BLaER1 treated with 17β-estradiol and CSF1 and Interleukin-3, amounts not matched to agents 10 nM and 100 nM (cell line): Measurements from ENCODE around the gene POFUT1.

ENCODE experiments used
- H3K27ac ChIP-seq, 11 experiments: shearing (Covaris generic); formaldehyde crosslinking; 2 replicates each; pipeline ENCODE4 v1.8.1; 2022
- H3K27me3 ChIP-seq, 11 experiments: shearing (Covaris generic); formaldehyde crosslinking; 2 replicates each; pipeline ENCODE4 v1.8.1; 2022
- H3K36me3 ChIP-seq, 11 experiments: shearing (Covaris generic); formaldehyde crosslinking; 2 replicates each; pipeline ENCODE4 v1.8.1; 2022
- H3K4me1 ChIP-seq, 10 experiments: shearing (Covaris generic); formaldehyde crosslinking; 2 replicates each; pipeline ENCODE4 v1.8.1; 2022
- H3K4me2 ChIP-seq, 11 experiments: shearing (Covaris generic); formaldehyde crosslinking; 2 replicates each; pipeline ENCODE4 v1.8.1; 2022
- H3K4me3 ChIP-seq, 10 experiments: shearing (Covaris generic); formaldehyde crosslinking; 2 replicates each; pipeline ENCODE4 v1.8.1; 2022
- H3K9ac ChIP-seq, 11 experiments: shearing (Covaris generic); formaldehyde crosslinking; 2 replicates each; pipeline ENCODE4 v1.8.1; 2022
- H3K9me3 ChIP-seq, 11 experiments: shearing (Covaris generic); formaldehyde crosslinking; replicated peaks in 1 of 11; 2 replicates each; pipeline ENCODE4 v1.8.1; 2022
- H4K20me1 ChIP-seq, 11 experiments: shearing (Covaris generic); formaldehyde crosslinking; 2 replicates each; pipeline ENCODE4 v1.8.1; 2022
- Cebpa-rat ChIP-seq, 11 experiments: shearing (Covaris generic); IDR thresholded peaks; 2 replicates each; pipeline ENCODE4 v1.8.1; 2022

The POFUT1 gene

DNA sequence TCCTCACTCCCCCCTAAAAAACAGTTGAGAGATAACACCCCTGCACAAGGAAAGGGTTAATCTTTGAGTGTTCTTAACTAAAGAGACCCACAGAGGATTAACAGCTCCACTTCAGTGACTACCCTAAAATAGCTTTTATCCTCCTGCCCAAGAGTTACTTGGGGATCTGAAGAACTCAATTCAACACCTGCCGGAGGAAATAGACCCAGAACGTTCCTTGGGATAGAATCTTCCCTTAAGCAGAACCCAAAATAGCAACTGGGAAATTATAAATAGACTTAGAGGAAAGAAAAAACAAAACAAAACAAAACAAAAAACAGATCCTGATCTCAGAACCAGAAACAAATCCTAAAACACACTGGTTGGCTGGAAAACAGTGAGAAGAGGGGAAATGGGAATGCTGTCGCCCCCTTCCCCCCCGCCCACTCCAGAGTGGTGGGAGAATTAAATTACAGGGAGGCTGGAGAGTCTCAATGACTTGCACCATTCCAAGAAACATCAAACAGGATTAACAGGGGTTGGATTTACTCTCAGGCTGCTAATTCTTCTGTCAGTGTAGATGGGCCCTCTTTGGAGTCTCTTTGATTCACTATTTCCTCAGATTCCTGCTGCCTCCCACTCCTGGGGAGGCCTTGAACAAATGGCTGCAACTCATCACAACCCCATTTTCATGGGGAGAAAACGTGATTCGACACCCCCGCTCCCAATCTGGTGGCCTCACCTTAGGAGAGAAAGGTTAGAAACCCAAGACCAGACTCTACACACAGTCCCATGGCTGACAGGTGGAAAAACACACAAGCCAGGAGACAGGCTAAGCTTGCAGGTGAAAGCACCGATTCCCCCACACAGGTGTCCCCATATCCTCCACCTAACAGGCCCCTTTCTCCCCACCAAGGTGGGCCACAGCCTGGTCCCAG, 1.6 kb upstream of the POFUT1 start:
- H3K4me2 ChIP-seq, result peak overlapping the region; percentile 94 to 99 (median 98)
- TF ChIP-seq Cebpa-rat (IDR thresholded peaks at IDR 0.05), result no peak
- peaks cover 35 to 58% (median 52%) of the 10 kb centered on the region in 11 experiments for H3K36me3 ChIP-seq
- H3K27ac ChIP-seq, result peak overlapping the region; percentile 89 to 98 (median 96)
- H3K9me3 ChIP-seq, result no peaks in the 10 kb centered on the region
- peak overlapping the region; percentile 90 to 100 (median 98) for H3K9ac ChIP-seq
- peak overlapping the region; percentile 92 to 100 (median 98) for H3K4me3 ChIP-seq
- peaks cover 39 to 62% (median 59%) of the 10 kb centered on the region in 11 experiments for H4K20me1 ChIP-seq
- no peaks in the 10 kb centered on the region for H3K27me3 ChIP-seq
- peaks cover 51 to 85% (median 62%) of the 10 kb centered on the region in 10 experiments for H3K4me1 ChIP-seq

DNA sequence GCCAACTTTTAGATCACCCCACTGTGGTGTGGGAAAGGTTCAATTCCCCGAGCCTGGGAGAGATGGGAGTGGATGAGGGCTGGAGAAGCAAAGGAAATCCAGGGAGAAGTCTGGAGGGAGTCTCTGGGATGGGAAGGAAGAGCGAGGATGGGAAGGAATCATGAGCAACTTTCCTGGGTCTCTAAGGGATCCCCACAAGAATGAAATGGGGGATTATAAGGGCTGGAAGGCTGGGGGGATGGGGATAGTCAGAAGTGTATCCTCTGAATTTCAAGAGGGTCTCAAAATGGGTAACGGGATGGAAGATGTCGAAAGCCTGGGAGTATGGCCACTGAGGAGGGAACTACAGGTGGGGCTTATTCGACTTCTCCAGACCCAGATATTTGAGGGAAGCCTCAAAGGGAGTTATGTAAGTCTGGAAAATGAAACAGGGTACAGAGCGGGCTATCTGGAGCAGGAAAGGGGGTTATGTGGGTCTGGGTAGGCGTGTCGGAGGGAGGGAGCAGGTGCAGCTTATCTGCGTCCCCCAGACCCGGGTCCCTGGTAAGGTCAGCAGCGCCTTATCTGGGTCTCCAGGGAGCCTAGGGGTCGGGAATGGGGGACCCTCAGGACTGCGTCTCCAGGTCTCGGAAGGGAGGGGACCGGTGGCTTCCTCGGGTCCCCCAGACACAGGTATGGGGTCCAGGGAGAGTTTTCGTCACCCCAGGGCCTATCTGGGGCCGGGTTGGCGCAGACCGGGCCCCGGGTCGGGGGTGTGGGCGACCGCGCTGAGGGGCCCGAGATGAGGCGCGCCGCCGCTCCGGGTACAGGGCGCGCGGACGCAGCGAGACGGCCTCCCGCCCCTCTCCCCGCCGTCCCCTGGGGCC, 687 bp upstream of the POFUT1 start:
- H3K9ac ChIP-seq, result peak overlapping the region; percentile 90 to 100 (median 98)
- H3K4me1 ChIP-seq, result peaks cover 51 to 82% (median 62%) of the 10 kb centered on the region in 10 experiments
- peak overlapping the region; percentile 94 to 99 (median 98) for H3K4me2 ChIP-seq
- peak overlapping the region; percentile 92 to 100 (median 98) for H3K4me3 ChIP-seq
- TF ChIP-seq Cebpa-rat (IDR thresholded peaks at IDR 0.05), result no peak
- no peaks in the 10 kb centered on the region for H3K9me3 ChIP-seq
- peaks cover 35 to 58% (median 52%) of the 10 kb centered on the region in 11 experiments for H3K36me3 ChIP-seq
- H3K27me3 ChIP-seq, result no peaks in the 10 kb centered on the region
- peak overlapping the region; percentile 89 to 98 (median 96) for H3K27ac ChIP-seq
- peaks cover 30 to 54% (median 51%) of the 10 kb centered on the region in 11 experiments for H4K20me1 ChIP-seq

DNA sequence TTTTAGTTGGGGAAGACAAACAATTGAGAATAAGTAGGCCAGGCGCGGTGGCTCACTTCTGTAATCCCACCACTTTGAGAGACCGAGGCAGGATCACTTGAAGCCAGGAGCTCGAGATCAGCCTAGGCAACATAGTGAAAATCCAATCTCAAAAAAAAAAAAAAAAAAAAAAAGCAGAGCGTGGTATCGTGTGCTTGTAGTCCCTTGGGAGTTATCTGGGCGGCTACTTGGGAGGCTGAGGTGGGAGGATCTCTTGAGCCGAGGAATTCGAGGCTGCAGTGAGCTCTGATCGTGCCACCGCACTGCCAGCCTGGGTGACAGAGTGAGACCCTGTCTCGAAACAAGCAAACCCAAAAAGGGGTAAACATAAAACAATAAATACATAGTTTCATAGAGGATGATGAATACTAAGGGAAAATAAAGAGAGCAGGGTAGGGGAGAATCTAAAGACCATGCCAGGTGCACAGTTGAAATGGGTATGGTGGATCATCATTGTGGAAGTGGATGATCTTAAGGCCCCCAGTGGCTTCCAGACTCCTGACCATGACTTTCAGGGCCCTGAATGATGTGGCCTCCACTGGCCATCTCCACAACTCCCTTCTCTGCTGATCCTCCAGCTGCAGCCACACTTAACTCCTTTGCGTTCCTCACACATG, 947 bp downstream of the POFUT1 start:
- H3K36me3 ChIP-seq, result peaks cover 36 to 58% (median 50%) of the 10 kb centered on the region in 11 experiments
- peaks cover 14 to 38% (median 35%) of the 10 kb centered on the region in 11 experiments; a peak in 20 of 22 replicates for H4K20me1 ChIP-seq
- no peak for TF ChIP-seq Cebpa-rat (IDR thresholded peaks at IDR 0.05)
- peak overlapping the region; percentile 76 to 99 (median 90) for H3K4me2 ChIP-seq
- H3K4me1 ChIP-seq, result peaks cover 44 to 68% (median 52%) of the 10 kb centered on the region in 10 experiments
- peak overlapping the region; percentile 89 to 98 (median 96); a peak in 21 of 22 replicates for H3K27ac ChIP-seq
- peak overlapping the region; percentile 90 to 100 (median 98) for H3K9ac ChIP-seq
- H3K27me3 ChIP-seq, result no peaks in the 10 kb centered on the region
- H3K9me3 ChIP-seq, result no peaks in the 10 kb centered on the region
- H3K4me3 ChIP-seq, result peak overlapping the region; percentile 92 to 100 (median 98)

DNA sequence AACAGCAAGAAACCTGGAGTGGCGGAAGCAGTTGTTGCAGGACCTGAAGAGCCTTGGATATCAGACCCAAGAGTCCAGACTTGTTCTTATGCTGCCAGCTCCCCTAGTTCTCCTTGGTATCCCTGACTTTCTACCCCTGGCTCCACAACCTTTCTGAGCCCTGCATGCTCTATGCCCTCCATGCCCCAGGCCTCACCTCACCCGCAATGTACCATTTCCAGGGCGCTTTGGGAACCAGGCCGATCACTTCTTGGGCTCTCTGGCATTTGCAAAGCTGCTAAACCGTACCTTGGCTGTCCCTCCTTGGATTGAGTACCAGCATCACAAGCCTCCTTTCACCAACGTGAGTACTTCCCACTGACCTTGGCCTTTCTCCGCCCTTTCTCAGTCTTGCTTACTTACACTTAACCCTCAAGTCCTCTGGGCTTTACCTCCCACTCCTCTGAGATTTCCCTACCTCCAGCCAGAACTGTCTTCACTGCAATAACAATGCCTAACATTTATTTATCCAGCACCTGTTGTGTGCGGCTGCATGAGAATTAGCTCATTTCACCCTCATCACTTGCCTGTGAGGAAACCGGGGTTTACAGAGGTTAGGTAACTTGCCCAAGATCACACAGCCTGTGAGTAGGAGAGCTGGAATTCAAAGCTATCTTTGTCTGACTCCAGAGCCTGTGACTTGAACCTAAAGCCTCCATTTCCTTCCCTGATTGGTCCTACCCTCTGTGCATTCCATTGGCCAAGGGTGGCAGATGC, 2.3 kb downstream of the POFUT1 start:
- TF ChIP-seq Cebpa-rat (IDR thresholded peaks at IDR 0.05), result no peak
- Histone ChIP-seq H3K4me2 (peak overlapping the region in 6 of 11 experiments; percentile 83 to 99 (median 92); a peak in 7 of 22 replicates), H3K4me1 (peaks cover 30 to 54% (median 38%) of the 10 kb centered on the region in 10 experiments), H3K36me3 (peaks cover 45 to 61% (median 55%) of the 10 kb centered on the region in 11 experiments), H3K27me3 (no peaks in the 10 kb centered on the region), H3K4me3 (no peak overlapping the region), H3K9ac (peak overlapping the region in 7 of 11 experiments; percentile 16 to 100 (median 30); a peak in 6 of 22 replicates), H3K27ac (no peak overlapping the region), H3K9me3 (no peaks in the 10 kb centered on the region), H4K20me1 (peaks cover under 1 to 26% (median 21%) of the 10 kb centered on the region in 11 experiments; a peak in 18 of 22 replicates)

DNA sequence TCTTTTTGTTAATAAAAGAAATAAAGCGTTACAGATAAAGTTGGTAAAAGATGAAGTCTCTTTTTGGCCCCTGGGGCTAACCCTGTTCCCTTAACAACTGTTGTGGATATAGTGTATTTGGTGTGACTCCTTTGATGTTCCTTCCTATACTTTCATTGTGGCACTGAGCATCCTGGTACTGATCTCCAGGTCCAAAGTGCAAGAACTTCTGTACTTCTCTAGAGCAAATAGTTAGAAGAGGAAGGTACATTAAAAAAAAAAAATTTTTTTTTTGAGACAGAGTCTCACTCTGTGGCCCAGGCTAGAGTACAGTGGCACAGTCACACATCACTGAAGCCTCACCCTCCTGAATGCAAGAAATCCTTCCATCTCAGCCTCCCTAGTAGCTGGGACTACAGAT, 6.2 kb downstream of the POFUT1 start:
- Histone ChIP-seq H3K4me2 (no peak overlapping the region), H4K20me1 (peaks cover 0 to 10% (median 0%) of the 10 kb centered on the region in 11 experiments; a peak in 7 of 22 replicates), H3K27me3 (no peaks in the 10 kb centered on the region), H3K9me3 (no peaks in the 10 kb centered on the region), H3K27ac (no peak overlapping the region), H3K4me3 (no peak overlapping the region), H3K4me1 (peaks cover 2 to 28% (median 11%) of the 10 kb centered on the region in 10 experiments; a peak in 18 of 20 replicates), H3K9ac (no peak overlapping the region), H3K36me3 (peaks cover 84 to 99% (median 93%) of the 10 kb centered on the region in 11 experiments)
- no peak for TF ChIP-seq Cebpa-rat (IDR thresholded peaks at IDR 0.05)

DNA sequence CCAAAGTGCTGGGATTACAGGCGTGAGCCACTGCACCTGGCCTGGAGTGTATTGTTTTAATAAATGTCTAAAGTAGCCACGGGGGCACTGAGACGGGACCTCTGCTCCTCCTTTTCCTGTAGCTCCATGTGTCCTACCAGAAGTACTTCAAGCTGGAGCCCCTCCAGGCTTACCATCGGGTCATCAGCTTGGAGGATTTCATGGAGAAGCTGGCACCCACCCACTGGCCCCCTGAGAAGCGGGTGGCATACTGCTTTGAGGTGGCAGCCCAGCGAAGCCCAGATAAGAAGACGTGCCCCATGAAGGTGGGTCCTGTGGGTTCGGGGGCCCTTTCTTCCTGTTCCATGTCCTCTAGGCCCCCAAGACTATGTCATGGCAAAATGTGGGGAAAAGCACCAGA, 7.5 kb downstream of the POFUT1 start:
- H3K9ac ChIP-seq, result no peak overlapping the region
- peaks cover 93 to 100% (median 97%) of the 10 kb centered on the region in 11 experiments for H3K36me3 ChIP-seq
- H3K4me1 ChIP-seq, result peaks cover 0 to 16% (median 0%) of the 10 kb centered on the region in 10 experiments; a peak in 5 of 20 replicates
- H3K27me3 ChIP-seq, result no peaks in the 10 kb centered on the region
- no peak overlapping the region for H3K4me2 ChIP-seq
- no peak for TF ChIP-seq Cebpa-rat (IDR thresholded peaks at IDR 0.05)
- peaks cover 0 to 10% (median 0%) of the 10 kb centered on the region in 11 experiments; a peak in 8 of 22 replicates for H4K20me1 ChIP-seq
- H3K9me3 ChIP-seq, result no peaks in the 10 kb centered on the region
- H3K4me3 ChIP-seq, result no peak overlapping the region
- H3K27ac ChIP-seq, result no peak overlapping the region

DNA sequence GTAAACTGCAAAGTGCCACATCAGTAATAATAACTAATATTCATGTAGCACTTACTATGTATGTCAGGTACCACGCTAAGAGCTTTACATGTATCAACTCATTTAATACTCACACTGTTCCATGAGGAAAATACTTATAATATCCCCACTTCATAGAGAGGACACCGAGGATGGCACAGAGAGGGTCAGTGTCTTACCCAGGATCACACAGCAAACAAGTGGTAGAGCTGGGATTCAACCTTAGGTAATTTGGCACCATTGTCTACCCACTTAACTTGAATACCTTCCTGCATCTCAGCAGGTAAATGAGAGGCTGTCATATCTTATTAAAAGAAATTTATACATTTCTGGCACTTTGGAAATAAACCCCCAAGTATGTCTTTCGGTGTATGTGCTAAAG, 8.0 kb downstream of the POFUT1 start:
- H4K20me1 ChIP-seq, result peaks cover 0 to 12% (median 0%) of the 10 kb centered on the region in 11 experiments; a peak in 9 of 22 replicates
- no peak for TF ChIP-seq Cebpa-rat (IDR thresholded peaks at IDR 0.05)
- H3K36me3 ChIP-seq, result peaks cover 93 to 100% (median 97%) of the 10 kb centered on the region in 11 experiments
- H3K9ac ChIP-seq, result no peak overlapping the region
- H3K4me2 ChIP-seq, result no peak overlapping the region
- no peak overlapping the region for H3K27ac ChIP-seq
- no peaks in the 10 kb centered on the region for H3K27me3 ChIP-seq
- peaks cover 0 to 11% (median 0%) of the 10 kb centered on the region in 10 experiments; a peak in 2 of 20 replicates for H3K4me1 ChIP-seq
- H3K9me3 ChIP-seq, result no peaks in the 10 kb centered on the region
- no peak overlapping the region for H3K4me3 ChIP-seq
